ENCODE data around the gene DLG3.

The DLG3 gene

GRCh38 chrX:70429759-70430158 lies 14.9 kb upstream of the DLG3 start:
- no peak overlapping the region for H3K4me3 ChIP-seq (ENCODE audit: low read depth, low read length)
- no peak for TF ChIP-seq CTCF (conservative IDR thresholded peaks at IDR 0.05; ENCODE audit: low read depth, low read length)
- no peak for DNase-seq (ENCODE audit: low read depth)

GRCh38 chrX:70432936-70433847 lies 11.4 kb upstream of the DLG3 start:
- H3K4me3 ChIP-seq (ENCODE audit: low read depth, low read length): peak overlapping the region; percentile 74
- no peak for TF ChIP-seq CTCF (conservative IDR thresholded peaks at IDR 0.05; ENCODE audit: low read depth, low read length)
- no peak for DNase-seq (ENCODE audit: low read depth)

GRCh38 chrX:70433848-70434351 lies 10.7 kb upstream of the DLG3 start:
- TF ChIP-seq CTCF (conservative IDR thresholded peaks at IDR 0.05; ENCODE audit: low read depth, low read length): peak; percentile 71
- H3K4me3 ChIP-seq (ENCODE audit: low read depth, low read length): peak overlapping the region; percentile 74
- DNase-seq (ENCODE audit: low read depth): peak; percentile 53

GRCh38 chrX:70434352-70434866 lies 10.2 kb upstream of the DLG3 start:
- TF ChIP-seq CTCF (conservative IDR thresholded peaks at IDR 0.05; ENCODE audit: low read depth, low read length): no peak
- peak overlapping the region; percentile 74 for H3K4me3 ChIP-seq (ENCODE audit: low read depth, low read length)
- DNase-seq (ENCODE audit: low read depth): peak; percentile 78

- peak; percentile 54 for DNase-seq (ENCODE audit: low read depth)
- peak overlapping the region; percentile 74 for H3K4me3 ChIP-seq (ENCODE audit: low read depth, low read length)
- no peak for TF ChIP-seq CTCF (conservative IDR thresholded peaks at IDR 0.05; ENCODE audit: low read depth, low read length)
Measured at GRCh38 chrX:70434914-70435586, 9.6 kb upstream of the DLG3 start.

GRCh38 chrX:70436343-70436742 lies 8.3 kb upstream of the DLG3 start:
- peak; percentile 21 for TF ChIP-seq CTCF (conservative IDR thresholded peaks at IDR 0.05; ENCODE audit: low read depth, low read length)
- no peak overlapping the region for H3K4me3 ChIP-seq (ENCODE audit: low read depth, low read length)
- peak; percentile 23 for DNase-seq (ENCODE audit: low read depth)

Measured in choroid plexus epithelial cell (primary cell).